Panc1 (cell line): ENCODE measurements around the gene RAB4B. TPM values are rescaled to one million over a fixed set of nuclear protein-coding genes. Genes with fewer than 3 reads are reported as not detected.

Experiments used
- ATAC-seq: fragments of 200-7000 bp; cut with Tn5 transposase; 2 replicates; pipeline ENCODE4 v1.9.1; 2020; ENCODE audit warnings: mild to moderate bottlenecking, moderate library complexity
- BruUV-seq: library from RNA; stranded (reverse); fragments of 400-500 nt; replicated peaks from 2 replicates; lab custom pipeline; 2021; lab: Mats Ljungman, UMichigan
- CTCF ChIA-PET: fragments of 300-600 bp; sonication (Branson Sonifier 250); formaldehyde crosslinking; loops from one replicate; lab custom pipeline; 2022; ENCODE audit warnings: antibody characterized with exemption; lab: Charles Lee
- POLR2A ChIA-PET: fragments of 300-600 bp; sonication (Branson Sonifier 250); formaldehyde crosslinking; loops from one replicate; lab custom pipeline; 2022; ENCODE audit warnings: antibody characterized with exemption; lab: Charles Lee
- DNase-seq: peaks from one replicate; pipeline ENCODE4 v3.0.0-alpha.2; 2010; ENCODE audit warnings: low read depth, low spot score
- H3K27ac ChIP-seq: 2 replicates; pipeline ENCODE4 v1.5.1; 2011; ENCODE audit warnings: mild to moderate bottlenecking, low read length, inconsistent platforms
- H3K27me3 ChIP-seq: fragments of 200-500 bp; sonication (Bioruptor generic); 2 replicates; pipeline ENCODE4 v1.6.0; 2014; ENCODE audit warnings: low read length, inconsistent platforms; ENCODE audit not compliant: control insufficient read depth, insufficient read depth
- H3K36me3 ChIP-seq: fragments of 200-500 bp; sonication (Bioruptor generic); 2 replicates; pipeline ENCODE4 v1.5.1; 2014; ENCODE audit warnings: inconsistent platforms, mild to moderate bottlenecking, low read length, moderate library complexity; ENCODE audit not compliant: control insufficient read depth, insufficient read depth
- H3K4me1 ChIP-seq: 2 replicates; pipeline ENCODE4 v1.5.1; 2011; ENCODE audit warnings: inconsistent platforms, mild to moderate bottlenecking, low read length, moderate library complexity; ENCODE audit not compliant: control insufficient read depth, insufficient read depth
- H3K4me3 ChIP-seq, 2 experiments: 2 replicates each; pipeline ENCODE4 v1.5.1; 2011 to 2012; ENCODE audit warnings: low read depth in 2 of 2, low read length in 2 of 2, mild to moderate bottlenecking in 2 of 2, inconsistent platforms in 1 of 2, moderate library complexity in 1 of 2
- H3K9me3 ChIP-seq: fragments of 200-500 bp; sonication (Bioruptor generic); 2 replicates; pipeline ENCODE4 v1.5.1; 2014; ENCODE audit warnings: low read depth, mild to moderate bottlenecking, inconsistent platforms, low read length, moderate library complexity; ENCODE audit not compliant: control insufficient read depth, insufficient read depth
- POLR2AphosphoS5 ChIP-seq: IDR thresholded peaks from 2 replicates; pipeline ENCODE4 v1.6.1; 2012; ENCODE audit warnings: mild to moderate bottlenecking, low read depth, low read length, moderate library complexity
- REST ChIP-seq, 2 experiments: IDR thresholded peaks; 2 replicates each; pipeline ENCODE4 v1.6.1; 2011 to 2012; ENCODE audit warnings: low read depth in 2 of 2, control low read depth in 1 of 2, low read length in 1 of 2, mild to moderate bottlenecking in 1 of 2, moderate library complexity in 1 of 2; ENCODE audit not compliant: insufficient read depth in 1 of 2
- SIN3A ChIP-seq: IDR thresholded peaks from 2 replicates; pipeline ENCODE4 v1.6.1; 2012; ENCODE audit warnings: low read depth, mild to moderate bottlenecking, low read length, moderate library complexity, borderline replicate concordance; ENCODE audit not compliant: insufficient read depth
- TCF7L2 ChIP-seq: IDR thresholded peaks from 2 replicates; pipeline ENCODE4 v1.6.1; 2011; ENCODE audit warnings: mild to moderate bottlenecking, low read depth, low read length, inconsistent platforms
- in situ Hi-C: cut with HindIII; loops from 2 replicates; pipeline ENCODE4 v1.10.0; 2016; ENCODE audit warnings: low sequenced_read_pairs, low pct_unique_long_range_greater_than_20kb
- intact Hi-C: fragments of 100-400 bp; cut with micrococcal nuclease; formaldehyde crosslinking; loops from one replicate; pipeline ENCODE4 v1.10.0; 2022; ENCODE audit not compliant: unreplicated experiment
- total RNA-seq: library from RNA; stranded (reverse); gene quantifications from one replicate; pipeline ENCODE4 v1.2.1, GENCODE V29; 2021; ENCODE audit not compliant: unreplicated experiment
- TF ChIP-seq, protein P1 (sequence below): fragments of 450-650 bp; IDR thresholded peaks from 2 replicates; pipeline ENCODE4 v1.5.1; 2017; ENCODE audit warnings: mild to moderate bottlenecking

RAB4B gene
- total RNA-seq, 1 experiment from 2014 or later: 24.8 TPM

GRCh38 chr19:40776932-40777644 lies 959 bp upstream of the RAB4B start:
- TF ChIP-seq POLR2AphosphoS5 (0 out of 2 replicates have a peak, but pooled peaks have one; percentile 3), TCF7L2 (no peak)
- no TSS peak for BruUV-seq
- Histone ChIP-seq H3K27me3 (no peaks in the 10 kb centered on the region), H3K4me3 (peak overlapping the region; percentile 56 to 87), H3K27ac (peak overlapping the region; percentile 90), H3K36me3 (no peaks in the 10 kb centered on the region), H3K9me3 (no peaks in the 10 kb centered on the region), H3K4me1 (peaks cover 6% of the 10 kb centered on the region; the same call in 1 of the 2 replicates)
- intact Hi-C loops (no loop called here), in situ Hi-C loops (no loop called here)
- DNase-seq: peak; percentile 81
- ChIA-PET CTCF (interaction anchor here (0.9 to 1.1 kb wide), 2 partner anchors 427 to 486 kb away, joined by 3 to 5 read pairs; no protein-coding TSS in a partner anchor), POLR2A (interaction anchor here (0.6 to 0.7 kb wide), 3 partner anchors 433 to 1539 kb away, joined by 3 to 4 read pairs (median 3); partner anchors contain the start of gene HNRNPUL1)
- peak; percentile 82 for ATAC-seq

- peak overlapping the region; percentile 56 to 87 for H3K4me3 ChIP-seq
- intact Hi-C loops (no loop called here), in situ Hi-C loops (no loop called here)
- no peak for DNase-seq
- TF ChIP-seq REST (IDR thresholded peaks at IDR 0.05; ENCODE audit: insufficient read depth in 1 of 2, low read depth in 2 of 2, low read length in 1 of 2): no peak
- 0 out of 2 replicates have a peak, but pooled peaks have one; percentile 4 for TF ChIP-seq POLR2AphosphoS5
- peak; percentile 22; the same call in 1 of the 2 replicates for TF ChIP-seq TCF7L2
- ChIA-PET CTCF (interaction anchor here (0.7 to 1.1 kb wide), 3 partner anchors 75 to 485 kb away, joined by 3 to 5 read pairs (median 3); no protein-coding TSS in a partner anchor), POLR2A (interaction anchor here (0.7 kb wide), 1 partner anchor 1539 kb away, joined by 4 read pairs; no protein-coding TSS in a partner anchor)
- peaks cover 6% of the 10 kb centered on the region; the same call in 1 of the 2 replicates for H3K4me1 ChIP-seq
- peak overlapping the region; percentile 90 for H3K27ac ChIP-seq
- no peaks in the 10 kb centered on the region for H3K9me3 ChIP-seq
- BruUV-seq: no TSS peak
- no peak for ATAC-seq
- H3K36me3 ChIP-seq: no peaks in the 10 kb centered on the region
- no peaks in the 10 kb centered on the region for H3K27me3 ChIP-seq
Measured at GRCh38 chr19:40777645-40777936, 456 bp upstream of the RAB4B start.

- in situ Hi-C loops: no loop called here
- Histone ChIP-seq H3K27ac (peak overlapping the region; percentile 71), H3K9me3 (no peaks in the 10 kb centered on the region), H3K27me3 (no peaks in the 10 kb centered on the region), H3K36me3 (no peaks in the 10 kb centered on the region), H3K4me3 (peak overlapping the region; percentile 56 to 87), H3K4me1 (peaks cover 6% of the 10 kb centered on the region; the same call in 1 of the 2 replicates)
- no peak for DNase-seq
- TF ChIP-seq POLR2AphosphoS5 (no peak), SIN3A (no peak)
- TF ChIP-seq, protein P1, sequence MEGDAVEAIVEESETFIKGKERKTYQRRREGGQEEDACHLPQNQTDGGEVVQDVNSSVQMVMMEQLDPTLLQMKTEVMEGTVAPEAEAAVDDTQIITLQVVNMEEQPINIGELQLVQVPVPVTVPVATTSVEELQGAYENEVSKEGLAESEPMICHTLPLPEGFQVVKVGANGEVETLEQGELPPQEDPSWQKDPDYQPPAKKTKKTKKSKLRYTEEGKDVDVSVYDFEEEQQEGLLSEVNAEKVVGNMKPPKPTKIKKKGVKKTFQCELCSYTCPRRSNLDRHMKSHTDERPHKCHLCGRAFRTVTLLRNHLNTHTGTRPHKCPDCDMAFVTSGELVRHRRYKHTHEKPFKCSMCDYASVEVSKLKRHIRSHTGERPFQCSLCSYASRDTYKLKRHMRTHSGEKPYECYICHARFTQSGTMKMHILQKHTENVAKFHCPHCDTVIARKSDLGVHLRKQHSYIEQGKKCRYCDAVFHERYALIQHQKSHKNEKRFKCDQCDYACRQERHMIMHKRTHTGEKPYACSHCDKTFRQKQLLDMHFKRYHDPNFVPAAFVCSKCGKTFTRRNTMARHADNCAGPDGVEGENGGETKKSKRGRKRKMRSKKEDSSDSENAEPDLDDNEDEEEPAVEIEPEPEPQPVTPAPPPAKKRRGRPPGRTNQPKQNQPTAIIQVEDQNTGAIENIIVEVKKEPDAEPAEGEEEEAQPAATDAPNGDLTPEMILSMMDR: no peak
- POLR2A ChIA-PET: interaction anchor here (0.6 to 1.3 kb wide), 3 partner anchors 28 to 130 kb away, joined by 3 to 6 read pairs (median 3); partner anchors contain the start of gene ACTMAP
- ATAC-seq: no peak
- intact Hi-C loops: no loop called here
- CTCF ChIA-PET: interaction anchor here (0.6 to 0.7 kb wide), 2 partner anchors 20 to 160 kb away, joined by 3 read pairs; no protein-coding TSS in a partner anchor
- no TSS peak for BruUV-seq
Measured at GRCh38 chr19:40778706-40779284, 748 bp downstream of the RAB4B start.
